K562 (cell line): ENCODE measurements around the gene RNF180. TPM values are rescaled to one million over a fixed set of nuclear protein-coding genes. Genes with fewer than 3 reads are reported as not detected.

Source experiments
- ATAC-seq: fragments of 200-7000 bp; cut with Tn5 transposase; 3 replicates; pipeline ENCODE4 v1.9.1; 2020; ENCODE audit warnings: moderate library complexity
- BruUV-seq: library from RNA; stranded (reverse); fragments of 400-500 nt; replicated peaks from 2 replicates; lab custom pipeline; 2021; lab: Mats Ljungman, UMichigan
- CTCF ChIA-PET: fragments of 300-600 bp; formaldehyde crosslinking; extraction: SDS; loops from one replicate; lab custom pipeline; 2021; ENCODE audit warnings: low intra/inter-chr PET ratio; lab: Yijun Ruan, JAX
- POLR2A ChIA-PET: fragments of 300-600, 350-650 bp; sonication (Branson Sonifier 250); formaldehyde crosslinking; extraction: SDS; loops from one replicate; lab custom pipeline; 2021; ENCODE audit warnings: antibody characterized with exemption, inconsistent platforms; lab: Yijun Ruan, JAX
- DNase-seq, 4 experiments: peaks; one replicate each; pipeline versions ENCODE4 v3.0.0 to v3.0.0-alpha.2; 2011 to 2018; ENCODE audit warnings: low spot score in 3 of 4, mixed read lengths in 3 of 4; ENCODE audit errors: extremely low read depth in 1 of 4
- FAIRE-seq: peaks from 2 replicates; lab custom pipeline; 2011; peaks lifted over from hg19 to GRCh38; lab: Jason Lieb, UNC
- H2AFZ ChIP-seq: 2 replicates; pipeline ENCODE4 v1.6.0; 2011; ENCODE audit warnings: low read depth, low read length, control low read depth, inconsistent platforms
- H3K27ac ChIP-seq: fragments of 200-600 bp; 3 replicates; pipeline ENCODE4 v1.8.0; 2011; ENCODE audit warnings: low read depth, mild to moderate bottlenecking, control low read depth, inconsistent platforms, low read length, moderate library complexity, mixed read lengths; ENCODE audit errors: extremely low read depth
- H3K27me3 ChIP-seq, 2 experiments: fragments of 300-600 bp in 1 of 2; 2 replicates in 1 of 2; 3 replicates in 1 of 2; pipeline versions ENCODE4 v1.6.0 to v1.8.0; 2011; ENCODE audit warnings: inconsistent platforms in 2 of 2, low read length in 2 of 2, mild to moderate bottlenecking in 1 of 2, mixed read lengths in 1 of 2, moderate library complexity in 1 of 2; ENCODE audit not compliant: control insufficient read depth in 2 of 2, insufficient read depth in 2 of 2
- H3K36me3 ChIP-seq: fragments of 300-600 bp; 3 replicates; pipeline ENCODE4 v1.8.0; 2011; ENCODE audit warnings: mild to moderate bottlenecking, low read length, inconsistent platforms; ENCODE audit not compliant: control insufficient read depth, insufficient read depth
- H3K4me1 ChIP-seq, 2 experiments: fragments of 200-600 bp in 1 of 2; replicated peaks in 1 of 2; 2 replicates in 1 of 2; 3 replicates in 1 of 2; pipeline versions ENCODE4 v1.5.1 to v1.8.0; 2011; ENCODE audit warnings: inconsistent platforms in 2 of 2, low read length in 2 of 2, mild to moderate bottlenecking in 1 of 2, mixed read lengths in 1 of 2, moderate library complexity in 1 of 2; ENCODE audit not compliant: control insufficient read depth in 2 of 2, insufficient read depth in 2 of 2
- H3K4me2 ChIP-seq: 2 replicates; pipeline ENCODE4 v1.6.1; 2011; ENCODE audit warnings: low read length, control low read depth, inconsistent platforms, mixed read lengths; ENCODE audit not compliant: insufficient read depth
- H3K4me3 ChIP-seq: fragments of 200-600 bp; sonication (generic), shearing (Covaris generic); 2 replicates; pipeline ENCODE4 v1.5.1; 2016; ENCODE audit warnings: control low read depth, inconsistent platforms
- H3K79me2 ChIP-seq: fragments of 200-600 bp; 3 replicates; pipeline ENCODE4 v1.8.0; 2011; ENCODE audit warnings: low read length, inconsistent platforms; ENCODE audit not compliant: control insufficient read depth, insufficient read depth
- H3K9ac ChIP-seq, 2 experiments: 2 replicates each; pipeline versions ENCODE4 v1.6.0 to v1.6.1; 2011; ENCODE audit warnings: low read depth in 2 of 2, low read length in 2 of 2, control low read depth in 1 of 2, inconsistent platforms in 1 of 2, mild to moderate bottlenecking in 1 of 2, mixed read lengths in 1 of 2; ENCODE audit not compliant: insufficient read depth in 1 of 2
- H3K9me1 ChIP-seq: one replicate; pipeline ENCODE4 v1.6.0; 2011; ENCODE audit warnings: inconsistent platforms, mild to moderate bottlenecking, low read length, moderate library complexity; ENCODE audit not compliant: control insufficient read depth, insufficient read depth
- H3K9me3 ChIP-seq: replicated peaks from 2 replicates; pipeline ENCODE4 v1.5.1; 2011; ENCODE audit warnings: low read depth, low read length, inconsistent platforms; ENCODE audit not compliant: control insufficient read depth, insufficient read depth
- H4K20me1 ChIP-seq: replicated peaks from 2 replicates; pipeline ENCODE4 v1.6.1; 2011; ENCODE audit warnings: low read length, inconsistent platforms, mixed read lengths; ENCODE audit not compliant: control insufficient read depth, insufficient read depth
- ASH1L ChIP-seq: fragments of 450-650 bp; IDR thresholded peaks from 2 replicates; pipeline ENCODE4 v1.6.1; 2018; ENCODE audit warnings: borderline replicate concordance, mild to moderate bottlenecking, low read depth; ENCODE audit not compliant: partially characterized antibody
- HDAC6 ChIP-seq: IDR thresholded peaks from 2 replicates; pipeline ENCODE4 v1.6.1; 2012; ENCODE audit warnings: low read depth, mild to moderate bottlenecking, control low read depth, inconsistent platforms, low read length, moderate library complexity
- NCOA6 ChIP-seq: fragments of 450-650 bp; IDR thresholded peaks from 2 replicates; pipeline ENCODE4 v1.6.1; 2017; ENCODE audit warnings: mild to moderate bottlenecking
- ZNF212 ChIP-seq: fragments of 450-650 bp; formaldehyde crosslinking; IDR thresholded peaks from 2 replicates; pipeline ENCODE4 v1.4.0; 2020; ENCODE audit warnings: mild to moderate bottlenecking
- WGBS: fragments of 100-300 bp; shearing (Covaris generic); methylation state at CpG from one replicate; pipeline ENCODE4 v1.1.6; 2016; ENCODE audit warnings: low coverage, mixed read lengths; ENCODE audit not compliant: insufficient coverage; ENCODE audit errors: missing lambda C conversion rate; 5-methylcytosine and 5-hydroxymethylcytosine counted together
- in situ Hi-C: fragments of 300-500 bp; cut with MboI; formaldehyde crosslinking; loops from 4 replicates; pipeline ENCODE4 v1.15.0; 2018; ENCODE audit warnings: inconsistent platforms, mixed read lengths
- intact Hi-C: fragments of 100-400 bp; cut with micrococcal nuclease; formaldehyde crosslinking; loops from 2 replicates; pipeline ENCODE4 v1.14.2; 2022
- polyA plus RNA-seq, 8 experiments: library from polyadenylated mRNA; depleted of rRNA in 4 of 8; stranded (reverse) in 5 of 8; unstranded in 3 of 8; fragments of >200 nt; fragmentation: Nextera tagmentation in 2 of 8; fragmentation: Illumina TruSeq in 1 of 8; extraction: Ambion mirVana in 2 of 8; extraction: Trizol in 1 of 8; gene quantifications; 2 replicates each; pipeline versions ENCODE4 v1.2.1 to v1.2.3, GENCODE V29; 2011 to 2014; ENCODE audit warnings: inconsistent platforms in 1 of 8, missing spikeins in 1 of 8
- total RNA-seq, 7 experiments: library from RNA; depleted of rRNA in 6 of 7; stranded (reverse); fragments of >200 nt in 6 of 7; fragmentation: Illumina TruSeq in 2 of 7; extraction: Trizol in 2 of 7; gene quantifications; 2 replicates each; pipeline versions ENCODE4 v1.2.1 to v1.2.3, GENCODE V29; 2011 to 2021; ENCODE audit warnings: low replicate concordance in 1 of 7
- TF ChIP-seq, protein P1 (sequence below): sonication (generic); formaldehyde crosslinking; IDR thresholded peaks from 2 replicates; pipeline ENCODE4 v1.8.1; 2022; ENCODE audit warnings: missing genetic modification reagents

Gene RNF180
- total and polyA plus RNA-seq, 9 of the 15 experiments (the other 6 are each of a cell fraction or from before 2014, with no cell fraction given), result 0.05 TPM; not detected in 8

DNA sequence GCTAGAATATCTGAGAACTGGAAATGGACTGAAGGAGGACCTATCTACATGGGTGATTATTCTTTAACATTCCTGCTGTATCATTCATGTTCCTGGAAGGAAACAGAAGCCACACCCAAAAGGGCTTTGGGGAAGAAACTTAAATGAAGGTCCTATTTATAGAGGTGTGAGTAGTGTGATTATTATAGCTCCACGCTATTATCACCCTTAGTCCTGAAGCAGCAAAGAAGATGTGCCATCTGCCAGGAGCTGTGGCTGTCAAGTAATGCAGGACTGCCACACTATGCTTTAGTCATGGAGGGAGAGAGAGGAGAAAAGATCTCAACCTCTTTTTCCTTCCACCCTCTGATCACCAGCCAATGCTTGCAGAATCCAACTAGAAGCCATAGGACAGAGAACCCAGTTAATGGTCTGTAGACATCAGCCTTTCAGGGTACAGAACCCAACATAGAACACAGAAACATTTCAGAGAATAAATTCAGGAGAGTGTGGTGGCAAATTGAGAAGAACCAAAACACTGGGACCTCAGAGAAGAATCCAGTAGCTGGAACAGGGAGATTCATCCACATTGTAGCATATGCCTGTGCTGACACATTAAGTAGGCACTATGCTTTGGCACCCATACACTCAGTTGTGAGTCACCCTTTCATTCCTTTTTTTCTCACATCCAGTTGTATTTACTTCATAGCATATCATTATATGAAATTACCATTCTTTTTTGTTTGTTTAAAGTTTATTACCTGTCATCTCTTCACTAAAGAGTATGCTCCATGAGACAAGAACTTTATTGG lies 21.0 kb upstream of the RNF180 start:
- no peak for FAIRE-seq
- Histone ChIP-seq H2AFZ (no peak overlapping the region), H3K79me2 (no peaks in the 10 kb centered on the region), H3K9me1 (no peaks in the 10 kb centered on the region), H3K36me3 (no peaks in the 10 kb centered on the region), H4K20me1 (no peaks in the 10 kb centered on the region), H3K4me3 (no peak overlapping the region), H3K4me1 (no peaks in the 10 kb centered on the region), H3K27me3 (no peaks in the 10 kb centered on the region), H3K9ac (no peak overlapping the region), H3K9me3 (no peaks in the 10 kb centered on the region), H3K4me2 (no peak overlapping the region), H3K27ac (no peak overlapping the region)
- in situ Hi-C loops, result no loop called here
- DNase-seq, result no peak
- ChIA-PET CTCF (no interaction called here), POLR2A (no interaction called here)
- TF ChIP-seq NCOA6 (no peak), ASH1L (no peak), ZNF212 (no peak), HDAC6 (no peak)
- TF ChIP-seq, protein P1, sequence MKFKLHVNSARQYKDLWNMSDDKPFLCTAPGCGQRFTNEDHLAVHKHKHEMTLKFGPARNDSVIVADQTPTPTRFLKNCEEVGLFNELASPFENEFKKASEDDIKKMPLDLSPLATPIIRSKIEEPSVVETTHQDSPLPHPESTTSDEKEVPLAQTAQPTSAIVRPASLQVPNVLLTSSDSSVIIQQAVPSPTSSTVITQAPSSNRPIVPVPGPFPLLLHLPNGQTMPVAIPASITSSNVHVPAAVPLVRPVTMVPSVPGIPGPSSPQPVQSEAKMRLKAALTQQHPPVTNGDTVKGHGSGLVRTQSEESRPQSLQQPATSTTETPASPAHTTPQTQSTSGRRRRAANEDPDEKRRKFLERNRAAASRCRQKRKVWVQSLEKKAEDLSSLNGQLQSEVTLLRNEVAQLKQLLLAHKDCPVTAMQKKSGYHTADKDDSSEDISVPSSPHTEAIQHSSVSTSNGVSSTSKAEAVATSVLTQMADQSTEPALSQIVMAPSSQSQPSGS, result no peak
- no peak for ATAC-seq
- 6% methylated on average over 1 of the region's 1 CpG for WGBS
- no TSS peak for BruUV-seq
- intact Hi-C loops, result loop anchor here (5.0 kb wide), 1 partner anchor 638 kb away; no protein-coding TSS in a partner anchor
